Stimulated activated CD4-positive, alpha-beta T cell treated with anti-CD3 and anti-CD28 coated beads, Interleukin-12 subunit alpha, Interleukin-12 subunit beta, amount 100 ng/mL, for 24 hours (primary cell): ENCODE measurements around the gene ERBB2.
"Not testable (repeated sequence)": the region's sequence is repeated elsewhere in the genome, so short reads cannot be mapped to it uniquely, and the experiment has no call there.

Source experiments
- DNase-seq, 2 experiments: peaks; one replicate each; pipeline ENCODE4 v3.0.0-alpha.2; 2020; ENCODE audit warnings: low read depth in 2 of 2

ERBB2 gene

DNA sequence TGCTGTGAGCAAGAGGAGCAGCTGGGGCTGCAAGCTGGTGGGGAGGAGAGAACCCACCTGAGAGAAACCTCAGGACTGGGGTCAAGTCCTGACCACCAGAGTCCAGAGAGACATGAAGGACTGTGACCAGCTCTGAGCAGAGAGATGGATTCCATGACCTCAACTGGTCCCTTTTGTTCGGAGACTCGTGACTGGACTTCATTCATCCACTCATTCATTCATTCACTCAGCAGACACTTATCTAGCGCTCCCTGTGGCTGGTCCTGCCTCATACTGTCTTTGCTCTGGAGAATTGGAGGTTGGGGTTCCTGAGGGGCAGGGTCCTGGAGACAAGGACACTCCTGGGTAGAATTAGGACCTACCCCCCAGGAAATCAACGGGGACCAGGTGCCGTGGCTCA is 4.0 kb downstream of the ERBB2 start:
- DNase-seq, result no peak

DNA sequence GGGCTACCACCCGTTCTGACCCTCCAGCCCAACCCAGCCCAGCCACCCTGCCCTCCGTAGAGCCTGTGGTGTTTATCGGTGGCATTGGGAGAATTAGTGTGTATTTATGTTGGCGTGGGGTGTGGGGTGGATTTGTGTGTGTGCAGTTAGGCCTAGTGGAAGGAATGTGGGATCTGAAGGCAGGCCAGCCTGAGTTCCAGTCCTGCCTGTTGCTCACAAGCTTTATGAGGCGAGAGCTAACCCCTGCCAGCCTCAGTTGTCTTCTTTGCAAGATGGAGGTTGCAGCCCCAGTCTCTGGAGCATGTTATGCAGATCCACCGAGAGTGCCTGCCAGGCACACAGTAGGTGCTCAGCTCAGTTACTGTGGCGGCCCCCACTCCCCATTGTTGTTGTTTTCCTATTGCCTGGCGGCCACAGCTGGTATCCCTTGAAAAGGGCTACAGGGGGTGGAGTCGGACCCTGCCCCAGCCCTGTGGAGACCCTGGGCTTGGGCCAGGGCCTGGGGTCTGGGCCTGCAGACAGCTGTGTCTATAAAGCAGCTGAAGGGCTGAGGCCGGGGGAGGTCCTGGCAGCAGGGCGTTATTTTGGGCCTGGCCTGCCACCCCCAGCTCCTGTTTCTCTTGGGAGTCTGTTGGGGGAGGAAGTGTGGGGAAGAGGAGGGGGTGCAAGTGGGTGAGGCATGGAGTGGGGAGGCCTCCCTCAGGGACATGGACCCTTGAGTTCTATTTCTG is 5.1 kb downstream of the ERBB2 start:
- no peak for DNase-seq

DNA sequence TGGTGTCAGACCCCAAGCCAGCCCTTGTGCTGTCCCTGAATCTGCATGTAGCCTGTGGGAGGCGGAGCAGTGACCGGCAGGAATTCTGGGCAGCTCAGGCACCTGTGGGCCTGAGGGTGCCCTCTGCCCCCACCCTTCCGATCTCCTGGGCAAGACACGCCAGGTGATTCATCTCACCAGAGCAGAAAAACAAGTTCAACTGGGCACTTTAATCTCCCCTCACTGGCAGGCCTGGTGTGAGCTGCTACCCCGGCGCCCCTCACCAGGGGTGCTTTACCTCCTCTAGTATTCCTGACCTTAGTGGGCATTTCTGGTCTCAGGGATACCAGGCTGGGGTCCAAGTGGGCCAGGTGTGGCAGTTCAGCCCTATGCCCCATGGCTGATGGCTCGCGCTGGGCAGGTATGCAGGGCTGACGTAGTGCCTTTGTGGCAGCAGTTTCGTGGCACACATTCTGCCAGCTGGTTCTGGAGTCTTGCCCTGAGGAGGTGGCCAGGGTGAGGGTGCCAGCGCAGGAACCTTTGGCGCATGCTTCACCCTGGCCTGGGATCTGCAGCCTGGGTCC is 6.0 kb downstream of the ERBB2 start:
- no peak for DNase-seq

DNA sequence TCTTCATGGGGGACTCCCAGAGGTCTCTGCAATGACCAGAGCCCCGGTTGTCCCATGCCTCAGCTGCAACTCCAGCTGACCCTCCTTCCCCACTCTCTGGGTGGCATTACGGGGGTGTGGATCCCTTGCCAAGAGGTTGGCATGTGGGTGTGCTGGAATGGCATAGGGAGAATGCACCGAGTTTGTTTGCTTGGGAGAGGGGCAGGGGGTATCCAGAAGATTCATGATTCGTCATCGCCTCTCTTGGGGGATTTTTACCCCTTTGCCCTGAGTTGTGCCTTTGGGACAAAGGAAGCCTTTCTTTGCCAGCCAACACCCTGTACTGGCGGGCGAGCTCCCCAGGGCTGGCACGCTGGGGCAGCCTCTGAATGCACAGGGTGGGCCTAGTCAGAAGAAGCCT is 6.5 kb downstream of the ERBB2 start:
- no peak for DNase-seq

DNA sequence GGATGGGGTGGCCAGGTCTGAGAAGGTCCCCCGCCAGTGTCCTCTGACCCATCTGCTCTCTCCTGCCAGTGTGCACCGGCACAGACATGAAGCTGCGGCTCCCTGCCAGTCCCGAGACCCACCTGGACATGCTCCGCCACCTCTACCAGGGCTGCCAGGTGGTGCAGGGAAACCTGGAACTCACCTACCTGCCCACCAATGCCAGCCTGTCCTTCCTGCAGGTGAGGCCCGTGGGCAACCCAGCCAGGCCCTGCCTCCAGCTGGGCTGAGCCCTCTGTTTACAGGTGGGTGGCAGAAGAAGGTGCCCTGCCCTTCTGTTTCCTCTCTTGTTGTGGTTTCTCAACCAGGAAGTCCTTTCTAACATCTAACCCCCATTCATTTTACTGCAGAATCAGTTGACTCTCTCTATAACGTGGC is 7.1 kb downstream of the ERBB2 start:
- DNase-seq, result no peak

DNA sequence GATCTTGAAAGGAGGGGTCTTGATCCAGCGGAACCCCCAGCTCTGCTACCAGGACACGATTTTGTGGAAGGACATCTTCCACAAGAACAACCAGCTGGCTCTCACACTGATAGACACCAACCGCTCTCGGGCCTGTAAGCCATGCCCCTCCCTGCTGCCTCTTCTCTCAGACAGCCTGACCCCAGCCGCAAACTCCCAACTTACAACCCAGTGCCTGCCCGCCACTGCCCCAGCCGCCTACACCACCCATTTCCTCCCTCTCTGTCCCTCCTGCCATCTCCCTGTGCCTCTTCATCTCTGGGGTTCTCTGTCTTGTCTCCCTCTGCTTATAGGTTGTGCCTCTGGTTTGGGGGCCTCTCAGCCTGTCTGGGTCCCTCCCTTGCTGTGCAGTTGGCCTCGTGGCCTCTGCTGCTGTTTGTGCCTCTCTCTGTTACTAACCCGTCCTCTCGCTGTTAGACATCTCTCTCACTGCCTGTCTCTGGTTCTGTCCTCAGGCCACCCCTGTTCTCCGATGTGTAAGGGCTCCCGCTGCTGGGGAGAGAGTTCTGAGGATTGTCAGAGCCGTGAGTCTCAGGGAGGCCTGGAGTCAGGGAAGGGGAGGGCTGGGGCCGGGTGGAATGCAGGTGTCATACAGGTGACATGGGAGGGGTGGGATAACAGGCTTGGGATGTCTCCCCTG is 9.6 kb downstream of the ERBB2 start:
- DNase-seq, result no peak

DNA sequence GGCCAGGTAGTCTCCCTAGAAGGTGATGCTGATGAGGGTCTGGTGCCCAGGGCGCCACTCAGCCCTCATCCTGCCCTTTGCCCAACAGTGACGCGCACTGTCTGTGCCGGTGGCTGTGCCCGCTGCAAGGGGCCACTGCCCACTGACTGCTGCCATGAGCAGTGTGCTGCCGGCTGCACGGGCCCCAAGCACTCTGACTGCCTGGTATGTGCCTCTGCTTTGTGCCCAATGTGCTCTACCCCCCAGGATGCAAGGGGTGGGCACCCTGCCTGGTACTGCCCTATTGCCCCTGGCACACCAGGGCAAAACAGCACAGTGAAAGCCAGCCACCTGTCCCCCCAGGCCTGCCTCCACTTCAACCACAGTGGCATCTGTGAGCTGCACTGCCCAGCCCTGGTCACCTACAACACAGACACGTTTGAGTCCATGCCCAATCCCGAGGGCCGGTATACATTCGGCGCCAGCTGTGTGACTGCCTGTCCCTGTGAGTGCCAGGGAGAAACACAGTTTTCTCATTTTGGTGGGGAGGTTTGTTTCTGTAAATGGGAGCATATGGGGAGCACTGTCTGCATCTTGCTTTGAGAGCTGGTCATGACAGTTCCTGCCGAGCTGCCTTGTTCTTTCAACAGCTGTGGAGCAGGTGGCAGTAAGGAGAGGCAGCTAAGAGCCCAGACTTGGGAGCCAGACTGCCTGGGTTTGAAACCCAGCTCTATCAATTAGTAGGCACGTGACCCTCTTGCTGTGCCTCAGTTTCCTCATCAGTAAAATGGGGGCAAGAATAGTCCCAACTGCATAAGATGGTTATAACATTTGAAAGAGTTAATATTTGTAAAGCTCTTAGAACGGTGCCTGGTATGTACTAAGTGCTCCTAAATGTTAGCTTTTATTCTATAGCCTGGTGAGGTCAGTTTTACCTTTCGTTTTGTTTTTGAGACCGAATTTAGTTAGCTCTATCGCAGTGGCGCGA is 10.4 kb downstream of the ERBB2 start:
- no peak for DNase-seq

DNA sequence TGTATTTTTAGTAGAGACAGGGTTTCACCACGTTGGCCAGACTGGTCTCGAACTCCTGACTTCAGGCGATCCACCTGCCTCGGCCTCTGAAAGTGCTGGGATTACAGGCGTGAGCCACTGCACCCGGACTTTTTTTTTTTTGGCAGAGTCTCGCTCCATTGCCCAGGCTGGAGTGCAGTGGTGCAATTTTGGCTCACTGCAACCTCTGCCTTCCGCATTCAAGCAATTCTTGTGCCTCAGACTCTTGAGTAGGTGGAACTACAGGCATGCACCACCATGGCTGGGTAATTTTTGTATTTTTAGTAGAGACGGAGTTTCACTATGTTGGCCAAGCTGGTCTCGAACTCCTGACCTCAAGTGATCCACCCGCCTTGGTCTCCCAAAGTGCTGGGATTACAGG is 11.2 kb downstream of the ERBB2 start:
- DNase-seq, result not testable (repeated sequence)

DNA sequence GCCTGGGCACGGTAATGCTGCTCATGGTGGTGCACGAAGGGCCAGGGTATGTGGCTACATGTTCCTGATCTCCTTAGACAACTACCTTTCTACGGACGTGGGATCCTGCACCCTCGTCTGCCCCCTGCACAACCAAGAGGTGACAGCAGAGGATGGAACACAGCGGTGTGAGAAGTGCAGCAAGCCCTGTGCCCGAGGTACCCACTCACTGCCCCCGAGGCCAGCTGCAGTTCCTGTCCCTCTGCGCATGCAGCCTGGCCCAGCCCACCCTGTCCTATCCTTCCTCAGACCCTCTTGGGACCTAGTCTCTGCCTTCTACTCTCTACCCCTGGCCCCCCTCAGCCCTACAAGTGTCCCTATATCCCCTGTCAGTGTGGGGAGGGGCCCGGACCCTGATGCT is 12.0 kb downstream of the ERBB2 start:
- no peak for DNase-seq

DNA sequence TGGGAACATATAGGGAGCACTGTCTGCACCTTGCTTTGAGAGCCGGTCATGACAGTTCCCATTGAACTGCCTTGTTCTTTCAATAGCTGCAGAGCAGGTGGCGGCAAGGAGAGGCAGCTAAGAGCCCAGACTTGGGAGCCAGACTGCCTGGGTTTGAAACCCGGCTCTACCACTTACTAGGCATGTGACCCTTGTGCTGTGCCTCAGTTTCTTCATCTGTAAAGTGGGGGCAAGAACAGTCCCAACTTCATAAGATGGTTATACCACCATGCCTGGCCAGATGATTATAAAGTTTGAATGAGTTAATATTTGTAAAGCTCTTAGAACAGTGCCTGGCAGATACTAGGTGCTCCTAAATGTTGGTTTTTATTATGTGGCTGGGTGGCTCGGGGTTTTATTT is 14.4 kb downstream of the ERBB2 start:
- no peak for DNase-seq

DNA sequence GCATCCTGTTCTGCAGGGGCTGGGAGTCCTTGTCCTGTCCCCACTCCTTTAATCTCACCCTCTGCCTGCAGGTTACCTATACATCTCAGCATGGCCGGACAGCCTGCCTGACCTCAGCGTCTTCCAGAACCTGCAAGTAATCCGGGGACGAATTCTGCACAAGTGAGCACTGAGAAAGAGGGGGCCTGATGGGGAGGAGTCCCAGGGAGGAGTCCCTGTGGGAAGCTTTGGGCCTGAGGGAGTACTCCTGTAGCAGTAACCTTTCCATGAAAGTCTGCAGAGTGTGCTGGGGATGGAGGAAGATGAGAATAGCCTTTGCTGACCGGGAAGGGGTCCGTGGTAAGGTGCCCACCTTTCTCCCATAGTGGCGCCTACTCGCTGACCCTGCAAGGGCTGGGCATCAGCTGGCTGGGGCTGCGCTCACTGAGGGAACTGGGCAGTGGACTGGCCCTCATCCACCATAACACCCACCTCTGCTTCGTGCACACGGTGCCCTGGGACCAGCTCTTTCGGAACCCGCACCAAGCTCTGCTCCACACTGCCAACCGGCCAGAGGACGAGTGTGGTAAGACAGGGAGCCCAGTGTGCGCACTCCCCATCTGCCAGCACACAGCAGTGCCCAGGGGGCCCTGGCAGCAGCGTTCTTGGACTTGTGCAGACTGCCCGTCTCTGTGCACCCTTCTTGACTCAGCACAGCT is 15.7 kb downstream of the ERBB2 start:
- DNase-seq, result no peak

DNA sequence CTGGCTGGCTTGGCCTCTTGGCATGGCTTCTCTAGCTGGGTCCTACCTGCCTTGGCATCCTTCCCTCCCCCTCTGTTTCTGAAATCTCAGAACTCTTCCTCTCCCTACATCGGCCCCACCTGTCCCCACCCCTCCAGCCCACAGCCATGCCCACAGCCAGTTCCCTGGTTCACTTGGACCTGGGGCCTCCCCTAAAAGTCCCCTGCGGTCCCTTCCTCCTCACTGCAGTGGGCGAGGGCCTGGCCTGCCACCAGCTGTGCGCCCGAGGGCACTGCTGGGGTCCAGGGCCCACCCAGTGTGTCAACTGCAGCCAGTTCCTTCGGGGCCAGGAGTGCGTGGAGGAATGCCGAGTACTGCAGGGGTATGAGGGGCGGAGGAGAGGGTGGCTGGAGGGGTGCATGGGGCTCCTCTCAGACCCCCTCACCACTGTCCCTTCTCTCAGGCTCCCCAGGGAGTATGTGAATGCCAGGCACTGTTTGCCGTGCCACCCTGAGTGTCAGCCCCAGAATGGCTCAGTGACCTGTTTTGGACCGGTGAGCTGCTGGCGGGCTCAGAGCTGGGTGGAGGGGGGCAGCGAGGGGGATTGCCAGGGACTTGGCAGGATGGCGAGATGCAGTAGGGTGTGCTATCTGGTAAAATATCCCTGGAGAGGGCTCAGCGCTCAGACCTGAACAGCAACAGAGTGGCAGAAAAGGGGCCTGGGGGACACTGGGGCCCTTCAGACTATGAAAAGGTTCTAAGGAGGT is 16.4 kb downstream of the ERBB2 start:
- DNase-seq, result no peak

DNA sequence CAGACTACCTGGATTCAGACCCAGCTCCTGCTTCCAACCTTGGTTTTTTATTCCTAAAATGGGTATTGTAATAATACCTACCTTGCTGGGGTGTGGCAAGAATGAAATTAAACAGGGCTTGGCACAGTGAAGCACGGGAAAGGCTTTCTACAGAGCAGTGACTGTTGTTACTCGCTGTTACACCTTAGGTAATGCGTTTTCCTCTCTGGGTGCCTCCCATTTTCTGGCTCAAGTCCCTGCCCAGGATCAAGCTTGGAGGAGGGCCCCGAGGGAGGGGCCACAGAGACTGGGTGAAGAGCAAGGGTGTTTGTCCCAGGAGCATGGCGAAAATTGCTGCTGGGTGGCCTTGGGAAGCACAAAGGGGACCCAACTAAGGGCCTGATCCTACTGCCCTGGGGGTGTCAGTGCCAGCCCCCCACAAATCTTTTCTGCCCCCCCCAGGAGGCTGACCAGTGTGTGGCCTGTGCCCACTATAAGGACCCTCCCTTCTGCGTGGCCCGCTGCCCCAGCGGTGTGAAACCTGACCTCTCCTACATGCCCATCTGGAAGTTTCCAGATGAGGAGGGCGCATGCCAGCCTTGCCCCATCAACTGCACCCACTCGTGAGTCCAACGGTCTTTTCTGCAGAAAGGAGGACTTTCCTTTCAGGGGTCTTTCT is 17.1 kb downstream of the ERBB2 start:
- DNase-seq, result no peak

DNA sequence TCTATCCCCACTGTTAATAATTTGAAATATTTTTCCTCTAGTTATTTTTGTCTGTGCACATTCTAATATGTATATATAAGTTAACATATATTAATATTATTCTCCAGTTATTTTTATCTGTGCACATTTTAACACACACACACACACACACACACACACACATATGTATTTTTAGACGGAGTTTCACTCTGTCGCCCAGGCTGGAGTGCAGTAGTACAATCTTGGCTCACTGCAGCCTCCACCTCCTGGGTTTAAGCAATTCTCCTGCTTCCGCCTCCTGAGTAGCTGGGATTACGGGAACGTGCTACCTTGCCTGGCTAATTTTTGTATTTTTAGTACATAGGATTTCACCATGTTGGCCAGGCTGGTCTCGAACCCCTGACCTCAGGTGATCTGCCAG is 17.8 kb downstream of the ERBB2 start:
- no peak for DNase-seq

DNA sequence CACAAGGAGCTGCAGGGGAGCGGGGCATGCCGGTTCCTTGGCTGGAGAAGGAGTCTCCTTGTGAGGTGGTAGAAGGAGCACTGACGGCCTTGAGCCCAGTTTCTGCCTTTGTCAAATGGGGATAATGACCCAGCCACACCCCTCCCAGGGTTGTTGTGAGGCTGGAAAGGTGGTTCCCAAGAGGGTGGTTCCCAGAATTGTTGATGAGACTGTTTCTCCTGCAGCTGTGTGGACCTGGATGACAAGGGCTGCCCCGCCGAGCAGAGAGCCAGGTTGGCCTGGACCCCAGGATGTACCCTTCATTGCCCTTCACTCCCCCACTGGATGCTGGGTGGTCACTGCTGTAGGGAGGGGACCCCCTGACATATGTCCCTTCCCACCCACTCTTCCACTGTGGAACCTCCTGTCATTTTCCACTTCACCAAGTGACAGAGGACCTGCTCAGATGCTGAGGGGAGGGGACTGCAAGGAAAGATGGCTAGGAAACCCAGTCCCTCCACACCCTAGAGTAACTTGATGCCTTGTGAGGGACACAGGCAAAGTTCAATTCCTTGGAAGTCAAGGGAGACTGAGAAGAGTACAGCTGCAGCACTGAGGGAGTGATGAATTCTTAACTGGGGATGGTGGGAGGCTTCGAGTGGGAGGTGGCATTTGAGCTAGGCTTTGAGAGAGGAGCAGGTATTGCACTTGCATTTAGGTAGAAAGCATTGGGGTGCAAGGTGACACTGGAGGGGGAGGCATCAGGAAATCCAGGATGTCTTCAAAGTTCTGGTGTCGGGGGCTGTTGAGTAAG is 19.9 kb downstream of the ERBB2 start:
- no peak for DNase-seq

DNA sequence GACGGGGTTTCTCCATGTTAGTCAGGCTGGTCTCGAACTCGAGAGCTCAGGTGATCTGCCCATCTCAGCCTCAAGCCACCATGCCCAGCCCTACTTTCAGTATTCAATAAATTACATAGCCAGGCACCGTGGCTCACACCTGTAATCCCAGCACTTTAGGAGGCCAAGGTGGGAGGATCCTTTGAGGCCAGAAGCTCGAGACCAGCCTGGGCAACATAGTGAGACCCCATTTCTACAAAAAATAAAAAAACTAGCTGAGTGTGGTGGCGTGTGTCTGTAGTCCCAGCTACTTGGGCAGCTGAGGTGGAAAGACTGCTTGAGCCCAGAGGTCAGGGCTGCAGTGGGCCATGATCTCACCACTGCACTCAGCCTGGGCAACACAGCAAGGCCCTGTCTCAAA is 22.2 kb downstream of the ERBB2 start:
- DNase-seq, result no peak

DNA sequence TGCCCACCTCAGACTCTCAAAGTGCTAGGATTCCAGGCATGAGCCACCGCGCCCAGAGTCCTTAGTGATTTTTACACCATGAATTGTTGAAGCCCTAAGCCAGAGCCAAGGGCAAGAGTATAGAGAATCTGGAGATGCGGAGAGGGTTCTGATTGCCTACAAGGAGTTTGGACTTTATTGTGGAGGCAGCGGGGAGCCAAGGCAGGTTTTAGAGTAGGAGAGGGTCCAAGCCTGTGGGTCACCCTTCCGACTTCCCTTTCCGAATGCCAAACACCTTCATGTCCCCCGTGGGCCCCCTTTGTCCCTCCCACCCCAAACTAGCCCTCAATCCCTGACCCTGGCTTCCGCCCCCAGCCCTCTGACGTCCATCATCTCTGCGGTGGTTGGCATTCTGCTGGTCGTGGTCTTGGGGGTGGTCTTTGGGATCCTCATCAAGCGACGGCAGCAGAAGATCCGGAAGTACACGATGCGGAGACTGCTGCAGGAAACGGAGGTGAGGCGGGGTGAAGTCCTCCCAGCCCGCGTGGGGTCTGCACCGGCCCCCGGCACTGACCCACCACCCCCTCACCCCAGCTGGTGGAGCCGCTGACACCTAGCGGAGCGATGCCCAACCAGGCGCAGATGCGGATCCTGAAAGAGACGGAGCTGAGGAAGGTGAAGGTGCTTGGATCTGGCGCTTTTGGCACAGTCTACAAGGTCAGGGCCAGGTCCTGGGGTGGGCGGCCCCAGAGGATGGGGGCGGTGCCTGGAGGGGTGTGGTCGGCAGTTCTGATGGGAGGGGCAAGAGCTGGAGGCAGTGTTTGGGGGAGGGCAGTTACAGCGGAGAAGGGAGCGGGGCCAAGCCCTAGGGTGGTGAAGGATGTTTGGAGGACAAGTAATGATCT is 23.3 kb downstream of the ERBB2 start:
- no peak for DNase-seq

DNA sequence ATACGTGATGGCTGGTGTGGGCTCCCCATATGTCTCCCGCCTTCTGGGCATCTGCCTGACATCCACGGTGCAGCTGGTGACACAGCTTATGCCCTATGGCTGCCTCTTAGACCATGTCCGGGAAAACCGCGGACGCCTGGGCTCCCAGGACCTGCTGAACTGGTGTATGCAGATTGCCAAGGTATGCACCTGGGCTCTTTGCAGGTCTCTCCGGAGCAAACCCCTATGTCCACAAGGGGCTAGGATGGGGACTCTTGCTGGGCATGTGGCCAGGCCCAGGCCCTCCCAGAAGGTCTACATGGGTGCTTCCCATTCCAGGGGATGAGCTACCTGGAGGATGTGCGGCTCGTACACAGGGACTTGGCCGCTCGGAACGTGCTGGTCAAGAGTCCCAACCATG is 24.9 kb downstream of the ERBB2 start:
- DNase-seq, result no peak
